Right cardiac atrium (tissue), 5 donors: ENCODE data around the gene KRTAP4-2. TPM values are rescaled to one million over a fixed set of nuclear protein-coding genes. Genes with fewer than 3 reads are reported as not detected.
"Not testable (repeated sequence)": the region's sequence is repeated elsewhere in the genome, so short reads cannot be mapped to it uniquely, and the experiment has no call there.

Source experiments
- ATAC-seq, 2 donors: fragments of 200-7000 bp; cut with Tn5 transposase; one replicate each; pipeline versions ENCODE4 v1.8.0 to v1.9.1; 2020; ENCODE audit warnings: moderate library complexity in 2 of 2, mild to moderate bottlenecking in 1 of 2
- DNase-seq, 3 donors: peaks; one replicate each; pipeline ENCODE4 v3.0.0-alpha.2; 2020
- H3K27ac ChIP-seq: one replicate; pipeline ENCODE4 v1.5.1; 2013; ENCODE audit warnings: mild to moderate bottlenecking, low read length, control low read depth, moderate library complexity
- H3K27me3 ChIP-seq: one replicate; pipeline ENCODE4 v1.6.1; 2013; ENCODE audit not compliant: control insufficient read depth, insufficient read depth
- H3K4me1 ChIP-seq: one replicate; pipeline ENCODE4 v1.6.1; 2013; ENCODE audit warnings: low read length; ENCODE audit not compliant: control insufficient read depth, insufficient read depth
- H3K4me3 ChIP-seq: one replicate; pipeline ENCODE4 v1.5.1; 2013; ENCODE audit warnings: low read length, control low read depth
- H3K9me3 ChIP-seq: one replicate; pipeline ENCODE4 v1.6.1; 2013; ENCODE audit warnings: low read length; ENCODE audit not compliant: control insufficient read depth
- WGBS: extraction: QIAGEN DNeasy Blood & Tissue Kit; methylation state at CpG from one replicate; pipeline ENCODE4 v1.1.7; 2013; 5-methylcytosine and 5-hydroxymethylcytosine counted together
- intact Hi-C, 4 donors: fragments of 100-400 bp; cut with DNase I; formaldehyde crosslinking; loops; one replicate each; pipeline versions ENCODE4 v1.11.0 to v1.14.0; 2022 to 2023
- polyA plus RNA-seq: library from polyadenylated mRNA; stranded (reverse); fragments of 200-250 nt; gene quantifications from one replicate; pipeline ENCODE4 v1.2.3, GENCODE V29; 2013
- total RNA-seq, 4 donors: library from RNA; stranded (reverse); fragmentation: NEBNext Ultra II Directional; extraction: Animal tissue kit (Norgen Biotek cat#: 25700); gene quantifications; one replicate each; pipeline ENCODE4 v1.2.1, GENCODE V29; 2021
- donor health status: healthy with polysubstance abuse.
- donor health status: DM: no; HTN: yes; CAD: no.
- donor health status: DM: no; HTN: no; CAD: no.
- donor health status: DM: no; HTN: yes; CAD: no; lungs with severe emphysema.
- donor health status: DM: yes; HTN: yes; CAD: no.

Gene KRTAP4-2
- total and polyA plus RNA-seq, 5 donors: not detected

DNA sequence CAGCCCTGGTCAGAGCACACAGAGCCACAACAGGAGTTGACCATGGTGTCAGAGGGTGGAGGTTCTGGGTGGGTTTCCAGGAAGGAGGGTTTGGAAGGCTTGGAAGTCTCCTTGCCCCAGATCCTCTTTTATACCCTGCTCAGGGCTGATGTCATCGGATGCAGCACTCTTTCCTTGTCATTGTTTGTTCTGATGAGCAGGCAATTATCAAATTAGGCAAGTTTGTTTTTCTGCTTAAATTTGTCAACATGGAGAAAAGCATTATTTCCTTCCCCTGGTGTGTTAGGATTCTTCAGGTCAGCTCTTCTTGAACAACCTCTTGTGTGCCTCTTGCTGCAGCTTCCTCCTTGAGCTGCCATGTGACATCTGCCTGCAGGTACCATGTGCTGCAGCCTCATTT lies 17.4 kb downstream of the KRTAP4-2 start, which contains the start of gene KRTAP4-4:
KRTAP4-4 (minus strand) TSS at position 101 of the 400 bp plus-strand sequence; CDS start at position 44, 57 bp downstream.
- 70% methylated on average over 1 of the region's 1 CpG for WGBS
- no peaks in the 10 kb centered on the region for H3K27me3 ChIP-seq
- intact Hi-C loops: no loop called here
- no peak within 1 kb of the TSS for H3K27ac ChIP-seq
- no peaks in the 10 kb centered on the region for H3K9me3 ChIP-seq
- ATAC-seq (no peak), DNase-seq (no peak)
- no peak within 1 kb of the TSS for H3K4me3 ChIP-seq
- no peaks in the 10 kb centered on the region for H3K4me1 ChIP-seq

DNA sequence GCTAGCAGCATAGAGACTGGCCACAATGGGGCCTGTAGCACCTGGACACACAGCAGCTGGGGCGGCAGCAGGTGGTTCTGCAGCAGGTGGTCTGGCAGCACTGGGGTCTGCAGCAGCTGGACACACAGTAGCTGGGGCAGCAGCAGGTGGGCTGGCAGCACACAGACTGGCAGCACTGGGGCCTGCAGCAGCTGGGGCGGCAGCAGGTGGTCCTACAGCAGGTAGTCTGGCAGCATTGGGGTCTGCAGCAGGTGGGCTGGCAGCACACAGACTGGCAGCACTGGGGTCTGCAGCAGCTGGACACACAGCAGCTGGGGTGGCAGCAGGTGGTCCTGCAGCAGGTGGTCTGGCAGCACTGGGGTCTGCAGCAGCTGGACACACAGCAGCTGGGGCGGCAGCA lies 17.8 kb downstream of the KRTAP4-2 start:
- H3K27ac ChIP-seq, H3K27me3 ChIP-seq, H3K9me3 ChIP-seq, intact Hi-C loops, H3K4me3 ChIP-seq, DNase-seq, ATAC-seq, H3K4me1 ChIP-seq: not testable (repeated sequence)
- WGBS: 84% methylated on average over 3 of the region's 3 CpGs

DNA sequence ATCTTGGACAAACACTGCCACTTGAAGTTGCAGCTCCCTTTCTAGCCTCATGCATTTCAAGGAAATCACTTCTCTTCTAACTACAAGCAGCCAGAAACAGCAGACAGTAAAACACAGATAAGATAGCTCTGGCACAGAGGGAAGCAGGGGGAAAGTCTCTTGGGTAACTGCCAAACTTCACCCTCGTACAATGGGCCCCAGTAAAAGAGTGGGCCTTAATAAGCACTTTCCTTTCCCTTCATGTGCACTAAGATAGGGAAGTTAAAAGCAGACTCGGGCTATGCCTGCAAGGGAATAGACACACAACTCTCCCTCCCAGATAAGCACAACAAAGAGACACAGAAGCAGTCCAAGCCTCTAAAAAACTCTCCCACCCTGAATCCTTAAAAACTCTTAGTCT lies 24.2 kb downstream of the KRTAP4-2 start:
- intact Hi-C loops: no loop called here
- Histone ChIP-seq H3K4me3 (no peak overlapping the region), H3K4me1 (no peaks in the 10 kb centered on the region), H3K27me3 (no peaks in the 10 kb centered on the region), H3K9me3 (no peaks in the 10 kb centered on the region), H3K27ac (no peak overlapping the region)
- WGBS: 3% methylated on average over 2 of the region's 2 CpGs
- ATAC-seq (no peak), DNase-seq (no peak)

- H3K9me3 ChIP-seq: no peaks in the 10 kb centered on the region
- H3K4me3 ChIP-seq: no peak overlapping the region
- H3K27me3 ChIP-seq: no peaks in the 10 kb centered on the region
- no peak for DNase-seq
- no peak for ATAC-seq
- no peak overlapping the region for H3K27ac ChIP-seq
- intact Hi-C loops: no loop called here
- H3K4me1 ChIP-seq: no peaks in the 10 kb centered on the region
- 60% methylated on average over 2 of the region's 2 CpGs for WGBS
These were observed 26.5 kb downstream of the KRTAP4-2 start for GRCh38 chr17:41151525-41151924.

DNA sequence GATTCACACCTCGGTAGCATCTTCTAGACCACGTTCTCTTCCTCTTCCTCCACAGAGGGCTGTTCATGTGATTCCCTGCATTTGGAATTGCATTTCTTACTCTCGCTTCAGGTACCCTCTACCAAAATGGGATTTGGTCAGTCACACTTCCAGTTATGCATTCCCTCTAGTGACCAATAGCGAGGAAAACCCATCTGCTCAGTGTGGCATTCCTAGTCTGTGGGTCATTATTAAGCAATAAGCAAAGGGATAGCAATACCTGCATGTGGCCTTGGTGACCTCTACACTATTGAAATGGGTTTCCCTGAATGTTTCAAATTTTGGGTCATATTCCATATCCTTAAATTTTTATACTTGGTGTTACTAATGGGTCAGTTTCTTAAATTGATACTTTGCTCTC lies 28.0 kb downstream of the KRTAP4-2 start:
- no peak overlapping the region for H3K27ac ChIP-seq
- intact Hi-C loops: no loop called here
- DNase-seq (no peak), ATAC-seq (no peak)
- WGBS: 78% methylated on average over 4 of the region's 4 CpGs
- no peaks in the 10 kb centered on the region for H3K27me3 ChIP-seq
- no peaks in the 10 kb centered on the region for H3K4me1 ChIP-seq
- no peaks in the 10 kb centered on the region for H3K9me3 ChIP-seq
- no peak overlapping the region for H3K4me3 ChIP-seq

DNA sequence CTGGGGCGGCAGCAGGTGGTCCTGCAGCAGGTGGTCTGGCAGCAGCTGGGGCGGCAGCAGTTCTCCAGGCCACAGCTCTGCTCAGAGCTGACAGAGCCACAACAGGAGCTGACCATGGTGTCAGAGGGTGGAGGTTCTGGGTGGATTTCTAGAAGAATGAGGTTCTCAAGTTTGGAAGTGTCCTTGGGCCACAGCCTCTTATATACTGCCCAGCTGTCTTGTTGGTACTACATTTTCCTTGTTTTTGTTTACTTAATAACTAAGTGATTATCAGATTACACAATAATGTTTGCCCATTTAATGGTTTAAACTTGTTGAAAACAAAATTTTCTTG lies 28.4 kb downstream of the KRTAP4-2 start, which contains the start of gene KRTAP4-5:
KRTAP4-5 (minus strand) TSS at position 174 of the 334 bp plus-strand sequence; CDS start at position 116, 58 bp downstream.
- Histone ChIP-seq H3K27ac (no peak within 1 kb of the TSS), H3K27me3 (no peaks in the 10 kb centered on the region), H3K4me3 (no peak within 1 kb of the TSS), H3K4me1 (no peaks in the 10 kb centered on the region), H3K9me3 (no peaks in the 10 kb centered on the region)
- intact Hi-C loops: no loop called here
- ATAC-seq (no peak), DNase-seq (no peak)
- 51% methylated on average over 2 of the region's 2 CpGs for WGBS

DNA sequence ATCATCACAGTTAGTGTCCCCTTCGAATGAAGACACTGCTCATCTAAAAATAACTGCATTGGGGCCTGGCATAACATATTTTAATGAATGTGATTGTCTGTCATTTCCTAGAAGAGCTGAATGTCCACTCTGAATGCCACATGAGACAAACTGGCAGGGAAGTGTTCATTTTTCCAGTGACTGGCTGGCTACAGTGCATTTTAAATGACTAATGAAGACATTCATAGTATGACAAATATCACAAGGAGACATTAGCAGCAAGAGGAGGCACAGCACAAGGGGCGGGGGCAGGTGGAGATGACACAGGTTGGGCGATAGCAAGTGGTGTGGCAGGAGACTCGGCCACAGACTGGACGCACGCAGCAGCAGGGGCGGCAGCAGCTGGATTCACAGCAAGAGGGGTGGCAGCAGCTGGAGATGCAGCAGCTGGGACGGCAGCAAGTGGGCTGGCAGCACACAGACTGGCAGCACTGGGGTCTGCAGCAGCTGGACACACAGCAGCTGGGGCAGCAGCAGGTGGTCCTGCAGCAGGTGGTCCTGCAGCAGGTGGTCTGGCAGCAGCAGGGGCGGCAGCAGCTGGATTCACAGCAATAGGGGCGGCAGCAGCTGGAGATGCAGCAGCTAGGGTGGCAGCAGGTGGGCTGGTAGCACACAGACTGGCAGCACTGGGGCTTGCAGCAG lies 28.9 kb downstream of the KRTAP4-2 start:
- H3K4me1 ChIP-seq, H3K27ac ChIP-seq, H3K4me3 ChIP-seq, H3K27me3 ChIP-seq, ATAC-seq, H3K9me3 ChIP-seq, intact Hi-C loops, DNase-seq: not testable (repeated sequence)
- 70% methylated on average over 10 of the region's 10 CpGs for WGBS

GRCh38 chr17:41147531-41148204 lies 30.4 kb downstream of the KRTAP4-2 start:
- H3K4me3 ChIP-seq: no peak overlapping the region
- no peak overlapping the region for H3K27ac ChIP-seq
- WGBS: 89% methylated on average over 2 of the region's 2 CpGs
- ATAC-seq: no peak
- intact Hi-C loops: no loop called here
- H3K4me1 ChIP-seq: no peaks in the 10 kb centered on the region
- no peaks in the 10 kb centered on the region for H3K27me3 ChIP-seq
- H3K9me3 ChIP-seq: no peaks in the 10 kb centered on the region
- DNase-seq: no peak

DNA sequence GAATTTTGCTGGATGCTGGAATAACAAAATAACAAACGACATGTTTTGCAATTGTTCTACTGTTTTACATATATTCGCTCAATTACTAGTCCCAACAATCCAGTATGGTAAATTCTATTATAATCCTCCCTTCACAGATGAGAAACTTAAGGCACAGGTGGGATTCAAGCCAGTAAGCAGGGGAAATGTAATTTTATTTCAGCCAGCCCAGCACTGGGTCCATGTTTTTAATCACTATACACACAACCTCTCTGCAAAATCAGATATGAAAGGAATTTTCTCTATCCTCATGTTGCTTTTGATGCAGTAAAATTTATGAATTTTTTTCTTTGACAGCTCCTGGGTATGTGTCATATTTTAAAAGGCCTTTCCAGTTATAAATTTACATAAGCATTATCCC lies 32.8 kb downstream of the KRTAP4-2 start:
- no peak for ATAC-seq
- intact Hi-C loops: no loop called here
- H3K9me3 ChIP-seq: peaks cover 2% of the 10 kb centered on the region

DNA sequence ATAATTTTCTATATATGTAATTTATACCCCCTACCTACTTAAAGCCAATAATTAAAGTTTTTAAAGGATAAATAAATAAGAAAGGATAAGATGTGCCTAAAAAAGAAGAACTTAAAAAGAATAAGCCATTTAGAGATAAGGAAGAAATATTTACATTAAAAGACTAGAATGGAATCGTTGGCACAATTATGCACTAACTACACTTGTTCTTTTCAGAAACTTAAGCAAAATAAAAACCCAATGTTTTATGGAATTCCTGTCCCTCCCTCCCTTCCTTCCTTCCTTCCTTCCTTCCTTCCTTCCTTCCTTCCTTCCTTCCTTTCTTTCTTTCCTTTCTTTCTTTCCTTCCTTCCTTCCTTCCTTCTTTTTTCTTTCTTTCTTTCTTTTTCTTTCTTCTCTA lies 33.2 kb downstream of the KRTAP4-2 start:
- WGBS: 88% methylated on average over 1 of the region's 1 CpG
- no peak for ATAC-seq
- intact Hi-C loops: no loop called here
- Histone ChIP-seq H3K4me1 (no peaks in the 10 kb centered on the region), H3K9me3 (peaks cover 3% of the 10 kb centered on the region), H3K27ac (no peak overlapping the region), H3K4me3 (no peak overlapping the region), H3K27me3 (no peaks in the 10 kb centered on the region)
- DNase-seq: no peak

More for the DNA sequence above, 32.8 kb downstream of the KRTAP4-2 start:
- WGBS: 83% methylated on average over 2 of the region's 2 CpGs
- Histone ChIP-seq H3K27me3 (no peaks in the 10 kb centered on the region), H3K4me1 (no peaks in the 10 kb centered on the region), H3K27ac (no peak overlapping the region), H3K4me3 (no peak overlapping the region)
- DNase-seq: no peak

GRCh38 chr17:41141361-41141760 lies 36.7 kb downstream of the KRTAP4-2 start:
- intact Hi-C loops: no loop called here
- no peak for ATAC-seq
- H3K27me3 ChIP-seq: no peaks in the 10 kb centered on the region
- H3K9me3 ChIP-seq: peaks cover 3% of the 10 kb centered on the region
- no peak overlapping the region for H3K4me3 ChIP-seq
- DNase-seq: no peak
- no peaks in the 10 kb centered on the region for H3K4me1 ChIP-seq
- no peak overlapping the region for H3K27ac ChIP-seq
